PFSK-1 (cell line): ENCODE measurements around the gene COL9A1.

Source experiments
- POLR2AphosphoS5 ChIP-seq: IDR thresholded peaks from 2 replicates; pipeline ENCODE4 v1.6.1; 2012; ENCODE audit warnings: low read depth, mild to moderate bottlenecking, control low read depth, low read length, moderate library complexity
- REST ChIP-seq, 2 experiments: IDR thresholded peaks; 2 replicates each; pipeline versions ENCODE4 v1.6.1 to v1.8.0; 2011 to 2012; ENCODE audit warnings: low read depth in 2 of 2, low read length in 2 of 2, control low read depth in 1 of 2, inconsistent platforms in 1 of 2, mild to moderate bottlenecking in 1 of 2, moderate library complexity in 1 of 2; ENCODE audit not compliant: insufficient read depth in 1 of 2
- TAF1 ChIP-seq: IDR thresholded peaks from 2 replicates; pipeline ENCODE4 v1.6.1; 2012; ENCODE audit warnings: low read length, control low read depth, borderline replicate concordance; ENCODE audit not compliant: insufficient read depth

DNA sequence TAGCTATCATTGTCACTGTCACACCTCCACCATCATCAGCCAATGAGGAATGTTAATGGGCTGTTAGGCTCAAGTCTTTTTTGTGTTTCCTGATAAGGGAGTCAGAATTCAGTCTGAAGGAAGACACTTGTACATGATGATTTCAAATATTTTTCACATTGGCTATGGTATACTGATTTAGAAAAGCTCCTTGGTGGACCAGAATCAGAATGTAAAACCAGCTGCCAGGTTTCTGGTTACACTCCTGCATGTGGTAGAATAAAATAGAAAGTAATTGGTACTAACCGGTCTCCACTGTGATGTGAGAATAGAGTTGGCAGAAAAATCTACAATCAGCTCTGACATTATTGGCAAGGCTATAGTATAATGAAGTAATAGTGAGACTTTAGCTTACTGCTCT lies 10.7 kb downstream of the COL9A1 start:
- TF ChIP-seq TAF1 (no peak), POLR2AphosphoS5 (no peak), REST (IDR thresholded peaks at IDR 0.05; ENCODE audit: insufficient read depth in 1 of 2, low read depth in 2 of 2, low read length in 2 of 2) (no peak)
